GM19468 (cell line): ENCODE measurements around the gene MATK.
"Not testable (repeated sequence)": the region's sequence is repeated elsewhere in the genome, so short reads cannot be mapped to it uniquely, and the experiment has no call there.

ENCODE experiments used
- ATAC-seq: cut with Tn5 transposase; IDR thresholded peaks from one replicate; pipeline ENCODE4 v1.9.1; 2021; ENCODE audit warnings: mild to moderate bottlenecking, moderate library complexity, moderate number of reproducible peaks; ENCODE audit not compliant: unreplicated experiment; ENCODE audit errors: extremely low read depth

Gene MATK

DNA sequence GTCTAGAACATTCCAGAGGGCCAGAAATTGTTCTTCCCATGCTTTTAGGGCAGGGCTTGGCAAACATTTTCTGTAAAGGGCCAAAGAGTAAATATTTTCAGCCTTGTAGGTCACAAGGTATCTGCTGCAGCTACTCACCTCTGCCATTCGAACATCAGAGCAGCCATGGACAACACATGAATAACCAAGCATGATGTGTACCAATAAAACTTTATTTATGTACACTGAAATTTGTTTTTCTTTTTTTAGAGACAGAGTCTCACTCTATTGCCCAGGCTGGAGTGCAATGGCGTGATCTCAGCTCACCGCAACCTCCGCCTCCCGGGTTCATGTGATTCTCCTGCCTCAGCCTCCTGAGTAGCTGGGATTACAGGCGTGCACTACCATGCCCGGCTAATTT, 28.5 kb downstream of the MATK start:
- ATAC-seq, result not testable (repeated sequence)

DNA sequence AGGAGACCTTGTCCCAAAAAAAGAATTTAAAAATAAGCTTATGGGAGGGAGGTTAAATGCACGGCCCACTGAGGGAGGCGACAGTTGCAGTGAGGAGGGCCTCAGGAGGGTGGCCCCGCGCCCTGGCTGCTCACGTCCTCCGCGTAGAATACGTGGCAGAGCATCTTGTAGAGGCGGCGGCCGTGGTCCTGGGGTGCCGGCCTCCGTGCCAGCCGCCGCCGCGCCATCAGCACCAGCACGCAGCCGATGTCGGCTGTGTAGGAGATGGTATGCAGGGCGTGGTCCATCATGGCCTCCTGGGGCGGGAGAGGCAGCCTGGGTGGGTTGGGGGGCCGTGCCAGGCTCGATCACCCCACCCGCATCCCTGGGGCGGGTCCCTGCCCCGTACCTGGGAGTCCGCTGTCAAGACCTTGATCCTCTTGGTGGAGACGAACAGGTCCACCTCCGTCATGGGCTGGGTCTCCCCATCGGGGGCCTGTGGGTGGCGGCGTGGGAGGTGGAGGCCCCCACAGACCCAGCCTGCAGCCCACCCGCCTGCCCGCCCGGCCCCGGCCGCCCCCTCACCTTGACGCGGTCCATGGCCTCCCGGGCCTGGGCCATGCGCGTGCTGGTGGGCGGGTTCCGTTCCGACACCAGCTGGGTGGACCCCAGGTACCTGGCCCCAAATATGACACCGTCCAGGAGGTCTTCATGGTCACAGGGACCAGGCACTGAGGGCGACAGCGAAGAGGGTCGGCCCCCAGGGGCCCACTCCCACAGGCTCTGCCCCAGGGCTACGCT, 32.4 kb downstream of the MATK start:
- no peak for ATAC-seq

DNA sequence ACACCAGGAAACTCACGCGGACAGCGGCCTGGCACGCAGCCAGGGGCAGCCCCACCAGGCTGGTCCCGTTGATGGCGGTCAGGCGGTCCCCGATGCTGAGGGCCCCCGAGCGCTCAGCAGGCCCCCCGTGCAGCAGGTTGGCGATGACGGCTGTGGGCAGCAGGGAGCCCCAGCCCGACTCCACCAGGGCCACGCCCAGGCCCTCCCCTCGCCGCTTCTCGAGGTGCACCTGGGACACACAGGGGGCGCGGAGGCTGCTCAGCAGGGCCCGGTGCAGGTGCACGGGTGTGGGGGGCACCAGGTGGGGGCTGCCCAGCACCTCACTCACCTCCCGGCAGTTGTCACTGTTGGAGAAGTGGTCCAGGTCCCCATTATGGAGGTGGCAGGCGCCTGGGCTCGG, 33.7 kb downstream of the MATK start:
- ATAC-seq, result no peak

DNA sequence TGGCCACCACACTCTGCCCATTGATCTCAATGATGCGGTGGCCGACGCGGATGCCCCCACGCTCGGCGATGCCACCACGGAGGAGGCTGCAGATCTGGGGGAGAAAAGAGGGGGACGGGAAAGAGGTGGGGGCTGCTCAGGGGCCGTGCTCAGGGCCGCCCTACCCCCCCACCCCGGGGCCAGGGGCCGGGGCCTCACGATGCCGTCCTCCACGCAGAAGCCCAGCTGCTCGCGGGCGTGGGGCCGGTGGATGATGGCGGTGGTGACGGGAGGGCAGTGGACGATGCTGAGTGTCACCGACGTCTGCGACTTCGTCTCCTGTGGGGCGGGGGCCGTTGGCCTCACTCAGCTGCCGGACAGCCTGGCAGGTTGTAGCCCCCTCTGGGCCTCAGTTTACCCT, 34.9 kb downstream of the MATK start:
- ATAC-seq, result no peak

DNA sequence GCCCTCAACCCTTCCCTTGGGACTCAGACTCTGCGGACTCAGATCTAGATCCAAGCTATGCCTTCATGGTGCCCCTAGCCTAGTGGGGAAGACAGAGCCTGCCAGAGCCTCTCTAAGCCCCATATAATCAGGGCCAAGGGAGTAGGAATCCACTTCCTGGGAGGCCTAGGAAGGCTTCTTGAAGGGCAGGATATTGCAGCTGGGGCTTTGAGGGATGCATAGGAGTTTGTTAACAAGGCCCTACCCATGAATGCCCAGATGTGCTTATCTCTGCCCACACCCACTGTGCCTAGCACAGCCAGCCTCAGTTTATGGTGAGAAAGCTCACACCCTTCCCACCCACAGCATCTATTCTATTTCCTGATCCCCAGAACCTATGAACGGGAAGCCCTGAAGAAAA, 36.0 kb downstream of the MATK start:
- no peak for ATAC-seq

DNA sequence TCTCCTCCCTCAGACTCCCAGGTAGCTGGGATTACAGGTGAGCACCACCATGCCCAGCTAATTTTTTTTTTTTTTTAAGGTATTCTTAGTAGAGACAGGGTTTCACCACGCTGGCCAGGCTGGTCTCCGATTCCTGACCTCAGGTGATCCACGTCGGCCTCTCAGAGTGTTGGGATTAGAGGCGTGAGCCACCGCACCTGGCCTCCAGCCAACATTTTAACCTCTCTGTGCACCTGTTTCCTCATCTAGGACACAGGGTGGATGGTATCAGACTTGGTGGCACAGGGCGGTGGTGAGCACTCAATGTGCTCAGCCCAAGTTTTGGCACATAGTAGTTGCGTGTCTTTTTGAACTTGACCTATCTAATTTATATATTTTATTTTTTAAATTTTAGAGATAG, 37.2 kb downstream of the MATK start:
- no peak for ATAC-seq

DNA sequence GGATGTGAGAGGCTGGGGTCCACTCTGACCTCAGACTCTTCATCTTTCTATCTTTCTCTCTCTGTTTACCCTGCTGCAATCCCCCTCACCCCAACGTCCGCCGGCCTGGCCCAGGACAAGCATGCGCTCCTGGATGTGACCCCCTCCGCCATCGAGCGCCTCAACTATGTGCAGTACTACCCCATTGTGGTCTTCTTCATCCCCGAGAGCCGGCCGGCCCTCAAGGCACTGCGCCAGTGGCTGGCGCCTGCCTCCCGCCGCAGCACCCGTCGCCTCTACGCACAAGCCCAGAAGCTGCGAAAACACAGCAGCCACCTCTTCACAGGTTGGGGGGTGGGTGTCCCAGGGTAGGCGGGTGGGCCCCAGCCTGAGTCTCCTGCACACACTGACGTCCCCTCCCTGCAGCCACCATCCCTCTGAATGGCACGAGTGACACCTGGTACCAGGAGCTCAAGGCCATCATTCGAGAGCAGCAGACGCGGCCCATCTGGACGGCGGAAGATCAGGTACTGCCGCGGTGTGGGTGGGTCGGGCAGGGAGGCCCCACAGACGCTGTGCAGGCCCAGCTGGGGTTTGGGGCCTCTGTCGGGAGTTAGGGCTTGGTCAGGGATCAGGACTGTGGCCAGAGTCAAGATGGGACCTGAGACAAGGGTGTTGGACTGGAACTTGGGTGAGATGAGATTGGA, 39.7 kb downstream of the MATK start:
- ATAC-seq, result no peak

DNA sequence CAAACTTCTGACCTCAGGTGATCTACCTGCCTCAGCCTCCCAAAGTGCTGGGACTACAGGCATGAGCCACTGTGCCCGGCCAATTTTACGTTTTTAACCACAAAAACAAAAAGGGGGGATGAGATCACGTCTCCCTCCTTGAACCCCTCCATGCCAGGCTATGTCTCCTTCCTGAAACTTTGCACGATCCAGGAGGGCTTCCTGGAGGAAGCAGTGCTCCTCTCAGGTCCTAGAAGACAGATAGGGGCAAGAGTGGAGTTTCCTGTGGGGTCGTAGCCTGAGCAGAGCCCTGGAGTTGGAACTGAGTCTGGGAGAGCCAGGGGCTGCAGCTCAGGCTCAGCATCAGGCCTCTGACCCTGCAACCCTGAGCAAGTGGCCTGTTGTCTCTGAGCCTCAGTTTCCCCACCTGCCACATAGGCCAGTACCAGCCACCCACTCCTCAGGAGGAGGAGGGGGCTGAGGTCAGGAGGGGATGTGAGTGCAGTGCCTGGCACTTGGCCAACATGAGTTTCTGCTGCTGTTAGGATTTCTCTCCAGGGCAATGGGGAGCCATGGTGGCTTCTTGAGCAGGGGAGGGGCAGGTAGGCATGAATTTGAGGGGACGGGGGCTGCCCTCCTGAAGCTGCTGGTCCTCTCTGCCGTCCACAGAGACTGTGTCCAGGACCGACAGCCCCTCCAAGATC, 40.7 kb downstream of the MATK start:
- no peak for ATAC-seq

DNA sequence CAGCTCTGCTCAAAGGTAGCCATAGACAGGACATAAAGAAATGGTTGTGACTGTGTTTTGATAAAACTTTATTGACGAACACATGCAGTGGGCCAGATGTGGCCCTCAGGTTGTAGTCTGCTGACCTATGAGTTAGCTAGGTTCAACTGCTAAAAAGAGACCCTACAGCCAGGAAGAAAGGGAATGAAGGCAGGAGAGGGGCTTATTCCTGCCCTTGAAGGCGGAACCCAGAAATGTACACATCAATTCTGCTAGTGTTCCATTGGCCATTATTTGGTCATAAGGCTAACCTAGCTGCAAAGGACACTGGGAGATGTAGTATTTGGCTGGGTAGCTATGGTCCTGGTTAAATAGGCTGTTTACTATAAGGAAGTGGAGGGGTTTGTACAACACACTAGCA, 42.7 kb downstream of the MATK start:
- no peak for ATAC-seq

DNA sequence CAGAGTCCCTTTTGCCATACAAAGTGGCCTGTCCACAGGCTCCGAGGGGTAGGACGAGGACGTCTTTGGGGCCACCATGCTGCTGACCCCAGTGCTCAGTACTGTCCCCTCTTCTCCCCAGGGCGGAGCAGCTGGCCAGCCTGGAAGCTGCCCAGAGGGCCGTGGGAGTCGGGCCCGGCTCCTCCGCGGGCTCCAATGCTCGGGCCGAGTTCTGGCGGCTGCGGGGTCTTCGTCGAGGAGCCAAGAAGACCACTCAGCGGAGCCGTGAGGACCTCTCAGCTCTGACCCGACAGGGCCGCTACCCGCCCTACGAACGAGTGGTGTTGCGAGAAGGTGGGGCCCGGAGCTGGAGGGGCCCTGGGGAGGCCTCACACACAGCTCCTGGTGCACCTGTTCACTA, 45.8 kb downstream of the MATK start:
- no peak for ATAC-seq

DNA sequence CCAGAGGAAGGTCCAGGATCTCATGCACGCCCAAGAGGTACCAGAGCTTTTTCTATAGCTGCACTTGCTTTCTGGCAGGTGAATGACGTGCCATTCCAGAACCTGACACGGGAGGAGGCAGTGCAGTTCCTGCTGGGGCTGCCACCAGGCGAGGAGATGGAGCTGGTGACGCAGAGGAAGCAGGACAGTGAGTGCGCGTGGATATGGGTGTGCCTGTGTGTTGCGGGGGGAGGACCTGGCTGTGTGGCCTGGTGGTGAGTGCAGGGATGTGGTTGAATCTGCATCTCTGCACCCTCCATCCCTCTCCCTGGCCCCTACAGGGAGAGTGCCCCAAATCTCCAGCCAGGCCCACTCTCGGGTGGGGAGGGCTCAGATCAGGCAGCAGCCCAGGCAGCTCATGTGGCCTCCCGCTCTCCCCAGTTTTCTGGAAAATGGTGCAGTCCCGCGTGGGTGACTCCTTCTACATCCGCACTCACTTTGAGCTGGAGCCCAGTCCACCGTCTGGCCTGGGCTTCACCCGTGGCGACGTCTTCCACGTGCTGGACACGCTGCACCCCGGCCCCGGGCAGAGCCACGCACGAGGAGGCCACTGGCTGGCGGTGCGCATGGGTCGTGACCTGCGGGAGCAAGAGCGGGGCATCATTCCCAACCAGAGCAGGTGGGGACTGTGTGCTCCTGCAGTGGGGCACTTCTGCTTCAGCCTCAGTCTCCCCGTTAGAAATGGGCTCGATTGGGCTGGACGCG, 47.5 kb downstream of the MATK start:
- no peak for ATAC-seq

DNA sequence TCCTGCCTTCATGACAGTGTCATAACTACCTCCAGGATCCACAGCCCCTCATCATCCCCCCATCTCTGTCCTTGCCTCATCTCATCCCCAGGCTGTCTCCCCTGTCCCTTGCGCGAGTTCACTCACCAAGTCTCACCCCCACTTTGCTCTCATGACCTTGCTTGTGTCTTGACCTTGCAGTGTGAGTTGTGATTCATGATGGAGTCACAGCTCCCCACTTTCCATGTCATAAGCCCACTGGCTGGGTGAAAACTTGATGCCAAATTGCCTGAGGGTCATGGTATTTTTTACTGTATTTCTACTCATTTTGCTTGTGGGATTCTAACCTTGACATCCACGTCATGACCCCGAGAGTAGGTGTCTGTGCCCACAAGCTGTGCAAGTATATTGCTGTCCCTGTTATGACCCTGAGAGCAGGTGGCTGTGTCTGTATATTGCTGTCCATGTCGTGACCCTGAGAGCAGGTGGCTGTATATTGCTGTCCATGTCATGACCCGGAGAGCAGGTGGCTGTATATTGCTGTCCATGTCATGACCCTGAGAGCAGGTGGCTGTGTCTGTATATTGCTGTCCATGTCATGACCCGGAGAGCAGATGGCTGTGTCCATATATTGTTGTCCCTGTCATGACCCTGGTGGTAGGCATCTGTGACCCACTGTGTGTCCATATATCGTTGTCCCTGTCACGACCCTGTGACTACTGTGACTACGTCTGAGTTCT, 48.5 kb downstream of the MATK start:
- ATAC-seq, result no peak

DNA sequence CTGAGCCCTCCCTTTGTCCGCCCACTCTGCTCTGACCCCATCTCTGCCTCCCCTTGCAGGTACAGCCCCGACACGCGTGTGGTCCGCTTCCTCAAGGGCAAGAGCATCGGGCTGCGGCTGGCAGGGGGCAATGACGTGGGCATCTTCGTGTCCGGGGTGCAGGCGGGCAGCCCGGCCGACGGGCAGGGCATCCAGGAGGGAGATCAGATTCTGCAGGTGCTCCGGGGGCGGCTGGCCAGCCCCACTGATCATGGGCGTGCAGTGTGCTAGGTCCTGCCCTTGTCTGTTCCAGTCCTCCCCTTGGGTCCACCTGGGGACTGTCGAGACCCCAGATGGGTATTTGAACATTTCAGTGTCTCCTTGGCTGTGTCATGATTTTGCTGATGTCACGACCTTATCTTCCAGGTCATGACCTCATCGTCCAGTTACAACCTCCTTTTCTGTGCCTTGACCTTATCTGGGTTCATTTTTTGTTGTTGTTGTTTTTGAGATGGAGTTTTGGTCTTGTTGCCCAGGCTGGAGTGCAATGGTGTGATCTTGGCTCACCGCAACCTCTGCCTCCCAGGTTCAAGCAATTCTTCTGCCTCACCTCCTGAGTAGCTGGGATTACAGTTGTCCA, 50.0 kb downstream of the MATK start:
- ATAC-seq, result no peak

DNA sequence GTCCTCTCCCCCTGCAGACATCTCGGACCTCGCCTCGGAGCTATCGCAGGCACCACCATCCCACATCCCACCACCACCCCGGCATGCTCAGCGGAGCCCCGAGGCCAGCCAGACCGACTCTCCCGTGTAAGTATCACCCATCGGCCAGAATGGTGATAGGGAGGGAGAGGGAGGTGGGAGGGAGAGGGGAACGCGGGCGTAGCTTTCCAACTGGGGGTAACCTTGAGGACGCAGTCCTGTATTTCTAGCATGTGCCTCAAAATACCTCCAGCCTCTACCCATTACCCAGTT, 51.9 kb downstream of the MATK start:
- ATAC-seq, result no peak

DNA sequence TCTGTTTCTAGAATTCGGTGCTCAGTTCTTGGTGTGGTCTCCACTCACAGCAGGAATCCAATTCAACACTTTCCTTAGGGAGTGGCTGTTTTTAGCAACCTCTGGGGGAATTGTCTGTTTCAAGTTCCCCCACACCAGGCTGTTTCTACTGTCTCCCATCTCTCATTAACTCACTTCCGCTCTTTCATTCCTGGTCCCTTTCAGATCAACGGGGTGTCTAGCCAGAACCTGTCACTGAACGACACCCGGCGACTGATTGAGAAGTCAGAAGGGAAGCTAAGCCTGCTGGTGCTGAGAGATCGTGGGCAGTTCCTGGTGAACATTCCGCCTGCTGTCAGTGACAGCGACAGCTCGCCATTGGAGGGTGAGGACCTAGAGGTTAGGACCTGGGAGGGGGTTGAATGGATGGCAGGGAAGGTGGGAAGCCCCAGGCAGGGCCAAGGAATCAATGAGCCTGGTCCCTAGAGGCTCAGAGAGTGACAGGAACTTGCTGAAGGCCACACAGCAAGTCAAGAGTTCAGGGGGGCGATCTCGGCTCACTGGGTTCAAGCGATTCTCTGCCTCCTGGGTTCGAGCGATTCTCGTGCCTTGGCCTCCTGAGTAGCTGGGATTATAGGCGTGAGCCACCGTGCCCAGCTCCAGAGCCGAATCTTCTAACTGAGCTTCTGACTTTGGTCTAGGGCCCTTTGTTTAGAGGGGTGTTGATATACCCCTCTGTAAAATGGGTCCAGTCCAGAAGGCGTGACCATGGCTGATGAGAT, 52.5 kb downstream of the MATK start:
- ATAC-seq, result no peak

DNA sequence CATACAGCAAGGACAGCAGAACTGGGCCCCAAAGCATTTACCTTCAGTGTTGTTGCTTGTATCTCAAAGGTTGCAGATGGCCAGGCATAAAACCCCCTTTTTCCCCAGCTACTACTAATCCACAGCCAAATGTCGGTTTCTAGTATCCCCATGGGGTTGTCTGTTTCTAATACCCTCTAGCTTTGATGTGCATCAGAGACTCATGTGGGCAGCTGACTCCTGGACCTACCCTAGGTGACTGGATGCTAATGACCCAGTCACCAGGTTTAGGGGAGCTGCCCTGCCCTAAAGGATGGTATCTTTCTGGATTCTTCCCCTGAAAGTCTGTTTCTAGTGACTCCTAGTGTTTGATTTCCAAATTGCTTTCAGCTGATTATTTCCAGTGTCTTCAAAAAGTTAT, 54.1 kb downstream of the MATK start:
- ATAC-seq, result no peak

DNA sequence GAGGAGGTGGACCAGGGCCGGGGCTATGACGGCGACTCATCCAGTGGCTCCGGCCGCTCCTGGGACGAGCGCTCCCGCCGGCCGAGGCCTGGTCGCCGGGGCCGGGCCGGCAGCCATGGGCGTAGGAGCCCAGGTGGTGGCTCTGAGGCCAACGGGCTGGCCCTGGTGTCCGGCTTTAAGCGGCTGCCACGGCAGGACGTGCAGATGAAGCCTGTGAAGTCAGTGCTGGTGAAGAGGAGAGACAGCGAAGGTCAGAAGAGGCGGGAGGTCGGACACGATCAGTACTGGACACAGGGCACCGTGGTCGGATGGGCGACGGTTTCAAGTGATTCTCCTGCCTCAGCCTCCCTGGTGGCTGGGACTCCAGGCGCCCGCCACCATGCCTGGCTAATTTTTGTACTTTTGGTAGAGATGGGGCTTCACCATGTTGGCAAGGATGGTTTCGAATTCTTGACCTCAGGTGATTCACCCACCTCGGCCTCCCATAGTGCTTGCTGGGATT, 55.7 kb downstream of the MATK start:
- ATAC-seq, result no peak
